ENCODE measurements around the gene TRAF1. TPM values are rescaled to one million over a fixed set of nuclear protein-coding genes. Genes with fewer than 3 reads are reported as not detected.

The TRAF1 gene
- total and polyA plus RNA-seq, 10 of the 15 experiments (the other 5 are each of a cell fraction or from before 2014, with no cell fraction given) = 13.8 to 163 (median 128) TPM

GRCh38 chr9:120924698-120925534, 1.7 kb downstream of the TRAF1 start (continued):
- TF ChIP-seq SIX5 (IDR thresholded peaks at IDR 0.05; ENCODE audit: low read depth, low read length, severe bottlenecking) (no peak), NR2C1 (IDR thresholded peaks at IDR 0.05) (peak; percentile 59; the same call in 1 of the 2 replicates), POLR2AphosphoS2 (IDR thresholded peaks at IDR 0.05; ENCODE audit: low read depth, low read length) (peak; percentile 55), POLR2AphosphoS5 (IDR thresholded peaks at IDR 0.05; ENCODE audit: low read length) (peak; percentile 65), SKIL (IDR thresholded peaks at IDR 0.05; ENCODE audit: low read depth, poor library complexity, severe bottlenecking) (peak; percentile 58), ZNF687 (IDR thresholded peaks at IDR 0.05) (peak; percentile 90), BMI1 (IDR thresholded peaks at IDR 0.05; ENCODE audit: borderline replicate concordance) (peak; percentile 34; the same call in 1 of the 2 replicates), DPF2 (IDR thresholded peaks at IDR 0.05) (peak; percentile 45), LARP7 (IDR thresholded peaks at IDR 0.05) (peak; percentile 56; the same call in 1 of the 2 replicates), CHD2 (IDR thresholded peaks at IDR 0.05; ENCODE audit: borderline replicate concordance, low read depth, low read length) (0 out of 2 replicates have a peak, but pooled peaks have one; percentile 22), ZNF622 (IDR thresholded peaks at IDR 0.05) (no peak), BHLHE40 (IDR thresholded peaks at IDR 0.05; ENCODE audit: borderline replicate concordance in 1 of 2, low read depth in 2 of 2, low read length in 1 of 2) (peak; percentile 15 to 75; a peak in 3 of 4 replicates), ATF7 (IDR thresholded peaks at IDR 0.05; ENCODE audit: low read depth) (peak; percentile 92), ASH2L (IDR thresholded peaks at IDR 0.05; ENCODE audit: borderline replicate concordance, low read depth) (no peak), RELB (IDR thresholded peaks at IDR 0.05; ENCODE audit: low read depth) (0 out of 2 replicates have a peak, but pooled peaks have one; percentile 46), MTA2 (IDR thresholded peaks at IDR 0.05; ENCODE audit: low read depth) (peak; percentile 76; the same call in 1 of the 2 replicates), E2F8 (IDR thresholded peaks at IDR 0.05; ENCODE audit: low read depth, partially characterized antibody) (peak; percentile 36), NFYB (IDR thresholded peaks at IDR 0.05; ENCODE audit: insufficient read depth, low read depth, low read length) (0 out of 2 replicates have a peak, but pooled peaks have one; percentile 7)
